NCI-H524 treated with DMSO at 0.1 percent for 48 hours (cell line): Measurements from ENCODE around the gene ITGB5.
"Not testable (repeated sequence)": the region's sequence is repeated elsewhere in the genome, so short reads cannot be mapped to it uniquely, and the experiment has no call there.

ENCODE experiments used
- DNase-seq: peaks from one replicate; lab custom pipeline; 2025; lab: John Stamatoyannopoulos, UW

Gene ITGB5

DNA sequence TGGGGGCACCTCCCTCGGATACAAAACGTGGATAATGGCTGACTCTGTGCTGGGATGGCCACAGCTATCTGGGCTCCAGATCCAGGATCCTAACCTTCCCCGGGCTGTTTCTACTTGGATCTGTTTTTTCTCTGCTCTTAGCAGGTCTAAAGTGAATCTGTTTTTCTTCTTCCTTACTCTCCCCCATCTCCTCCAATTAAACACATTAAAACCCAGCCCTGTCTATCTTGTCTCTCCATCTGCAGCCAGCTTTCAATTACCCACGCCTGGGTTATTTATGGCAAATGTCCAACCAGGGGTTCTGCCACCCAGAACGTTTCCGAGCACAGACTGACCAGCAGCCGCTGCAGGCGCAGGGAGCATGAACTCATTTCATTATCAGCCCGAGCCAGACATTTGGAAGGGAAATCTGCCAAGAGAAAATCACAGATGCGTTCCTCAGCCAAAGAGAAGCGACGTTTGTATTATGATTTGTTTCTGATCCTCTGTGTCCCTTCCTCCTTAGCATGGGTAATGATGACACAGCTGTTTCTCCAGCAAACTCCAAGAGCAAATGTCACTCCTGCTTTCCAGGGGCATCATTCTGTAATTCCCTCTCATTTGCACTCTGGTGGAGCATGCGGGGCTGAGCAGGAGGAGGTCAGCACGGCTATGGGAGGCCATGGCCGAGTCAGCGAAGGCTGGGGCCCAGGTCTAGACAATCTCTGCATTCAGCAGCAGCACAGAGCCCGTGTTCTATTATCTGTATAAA lies 114.9 kb downstream of the ITGB5 start:
- peak; percentile 25 for DNase-seq

- DNase-seq: no peak
Measured at GRCh38 chr3:124771083-124771445, 116.1 kb downstream of the ITGB5 start.

DNA sequence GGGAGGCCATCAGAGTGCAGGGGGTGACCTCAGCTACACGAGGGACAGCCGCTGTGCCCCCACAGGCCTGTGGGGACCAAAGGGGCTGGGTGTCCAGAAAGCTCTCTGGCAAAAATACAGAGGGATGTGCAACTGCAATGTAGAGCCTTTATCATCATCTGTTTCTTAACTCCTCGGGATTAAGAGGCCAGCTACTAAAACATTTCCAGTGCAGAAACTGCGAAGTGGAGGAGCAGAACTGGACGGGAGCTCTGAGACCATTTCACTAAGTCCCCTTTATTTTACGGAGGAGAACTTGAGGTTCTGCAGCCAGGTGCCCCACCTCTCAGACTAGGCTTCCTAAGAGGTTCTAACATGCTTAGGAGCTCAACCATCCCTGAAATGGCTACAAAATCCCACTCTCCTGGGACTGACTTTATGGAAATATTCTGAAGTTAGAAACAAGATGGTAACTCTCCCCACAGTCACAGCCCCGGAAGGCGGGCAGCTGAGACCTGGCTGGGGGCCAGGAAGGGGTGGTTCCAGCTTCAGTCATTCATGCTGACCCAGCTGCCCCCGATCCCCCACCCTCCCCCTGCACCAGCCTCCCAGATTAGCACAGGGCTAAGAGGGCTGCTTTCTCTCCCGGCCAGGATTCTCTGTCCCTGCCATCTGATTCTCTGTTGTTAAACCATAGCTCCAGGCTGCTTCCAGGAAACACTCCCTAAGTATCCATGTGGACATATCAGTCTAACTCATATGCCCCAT lies 116.7 kb downstream of the ITGB5 start:
- DNase-seq: peak; percentile 39

GRCh38 chr3:124769462-124769861 lies 117.7 kb downstream of the ITGB5 start:
- DNase-seq: no peak

- DNase-seq: no peak
Measured at GRCh38 chr3:124768812-124769211, 118.4 kb downstream of the ITGB5 start.

GRCh38 chr3:124767691-124768090 lies 119.5 kb downstream of the ITGB5 start:
- no peak for DNase-seq

- no peak for DNase-seq
Measured at GRCh38 chr3:124767264-124767663, 119.9 kb downstream of the ITGB5 start.

DNA sequence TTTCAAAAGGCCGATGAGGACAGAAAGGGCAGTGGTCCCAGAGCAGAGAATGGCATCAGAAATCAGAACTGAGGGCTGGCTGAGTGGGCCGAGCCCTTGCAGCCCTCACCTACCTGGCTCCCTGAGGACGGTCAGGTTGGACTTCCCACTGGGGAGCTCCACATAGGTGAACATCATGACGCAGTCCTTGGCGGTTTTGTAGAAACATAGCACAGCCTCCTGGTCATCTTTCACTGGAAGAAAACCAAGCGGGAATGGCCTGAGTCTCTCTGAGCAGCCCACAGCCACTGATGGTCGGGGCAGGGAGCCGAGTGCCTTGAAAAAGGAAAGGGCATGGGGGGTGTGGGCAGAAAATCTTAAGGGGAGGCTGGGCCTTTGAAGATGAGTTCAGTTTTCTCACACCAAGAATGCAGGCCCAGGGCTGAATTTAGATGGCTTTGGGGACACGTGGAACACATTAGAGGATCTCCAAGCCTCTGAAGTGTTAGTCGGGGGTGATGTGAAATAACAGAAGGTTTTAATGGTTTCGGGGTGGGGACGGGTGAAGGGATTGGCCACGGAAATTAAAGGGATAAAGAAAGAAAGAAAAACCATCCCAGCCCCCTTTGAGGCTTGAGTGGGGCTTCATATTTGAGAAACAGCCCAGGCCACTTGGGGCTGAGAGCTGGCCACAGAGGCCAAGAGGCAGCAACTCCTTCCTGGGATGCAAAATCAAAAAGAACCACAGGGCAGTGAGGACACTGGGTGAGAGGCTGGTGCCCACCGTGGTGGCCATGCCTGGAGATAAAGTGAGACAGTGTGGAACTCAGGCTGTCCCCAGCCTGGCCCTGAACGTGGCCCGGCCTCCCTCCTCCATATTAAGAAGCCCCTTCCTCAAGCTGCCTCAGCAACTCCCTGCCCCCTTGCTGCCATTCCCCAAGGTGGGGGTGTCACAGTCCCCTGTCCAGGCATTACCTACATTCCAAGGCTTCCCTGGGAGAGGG lies 120.8 kb downstream of the ITGB5 start:
- no peak for DNase-seq

- DNase-seq: no peak
Measured at GRCh38 chr3:124765197-124765840, 121.8 kb downstream of the ITGB5 start.

DNA sequence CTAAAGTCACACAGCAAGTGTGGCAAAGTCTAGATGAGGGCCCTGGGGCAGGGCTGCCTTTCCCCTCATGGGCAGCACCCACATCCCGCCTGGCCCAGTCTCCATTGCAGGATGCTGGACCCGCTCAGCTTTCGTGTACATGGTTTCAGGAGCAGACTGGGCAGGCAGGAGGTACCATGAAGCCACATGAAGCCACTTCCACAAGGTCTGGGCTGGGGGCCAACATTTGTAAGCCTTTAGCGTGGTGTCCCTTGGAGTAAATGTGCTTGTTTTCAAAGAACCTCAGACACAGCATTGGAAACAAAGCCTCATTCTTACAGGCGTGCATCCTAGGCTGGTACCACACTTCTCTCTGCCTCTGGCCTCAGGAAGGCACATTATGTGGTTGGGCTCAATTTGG lies 122.4 kb downstream of the ITGB5 start:
- no peak for DNase-seq

DNA sequence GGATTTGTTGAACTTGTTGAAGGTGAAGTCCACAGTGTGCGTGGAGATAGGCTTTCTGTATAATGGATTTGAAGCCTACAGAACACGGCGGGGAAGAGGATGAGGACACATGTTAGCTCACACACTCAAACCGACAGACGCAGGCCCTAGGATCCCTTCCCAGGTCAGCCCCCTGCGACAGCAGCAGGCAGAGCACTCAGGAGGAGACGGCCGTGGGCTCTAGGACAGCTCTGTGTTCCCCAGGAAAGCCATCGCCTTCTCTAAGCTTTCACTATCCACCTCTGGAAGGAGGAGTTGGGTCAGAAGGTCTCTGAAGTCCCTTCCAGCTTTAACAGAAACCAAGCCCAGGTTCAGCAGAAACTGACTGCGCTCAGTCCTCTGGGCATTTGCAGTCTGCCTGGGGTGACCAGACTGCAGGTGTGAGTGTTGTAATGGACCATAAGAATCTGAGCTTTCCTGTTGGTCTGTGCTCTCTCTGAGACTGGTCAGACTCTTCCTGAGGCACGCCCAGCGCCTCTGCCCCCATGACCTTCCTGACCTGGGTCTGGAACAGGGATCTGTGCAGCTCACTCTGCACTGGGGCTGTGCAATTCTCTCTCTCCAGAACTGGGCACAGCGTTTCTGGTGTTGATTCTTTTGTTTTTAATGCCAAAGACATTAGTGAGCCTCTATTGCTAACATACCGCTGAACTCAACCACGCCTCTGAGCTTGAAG lies 123.4 kb downstream of the ITGB5 start:
- no peak for DNase-seq

GRCh38 chr3:124763206-124763605 lies 124.0 kb downstream of the ITGB5 start:
- no peak for DNase-seq

GRCh38 chr3:124762661-124763011 lies 124.5 kb downstream of the ITGB5 start:
- no peak for DNase-seq

GRCh38 chr3:124761935-124762660 lies 125.1 kb downstream of the ITGB5 start:
- no peak for DNase-seq

GRCh38 chr3:124761250-124761796 lies 125.8 kb downstream of the ITGB5 start:
- DNase-seq: peak; percentile 50

DNA sequence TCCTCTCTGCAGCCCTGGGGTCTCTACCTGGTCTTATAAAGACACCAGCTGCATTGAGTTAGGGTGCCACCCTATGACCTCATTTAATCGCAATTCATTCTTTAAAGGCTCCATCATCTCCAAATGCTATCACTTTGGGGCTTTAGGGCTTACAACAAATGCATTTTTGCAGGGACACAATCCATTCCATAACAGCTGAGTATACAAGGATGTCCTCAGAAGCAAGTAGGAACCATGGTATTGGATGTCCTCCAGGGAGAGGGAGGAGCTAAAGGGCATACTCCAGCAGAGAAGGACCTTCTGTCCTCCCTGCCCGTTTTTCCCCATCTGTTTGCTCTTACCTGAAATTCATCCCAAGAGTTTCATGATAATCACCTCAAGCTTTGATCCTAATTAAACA lies 126.6 kb downstream of the ITGB5 start:
- no peak for DNase-seq

DNA sequence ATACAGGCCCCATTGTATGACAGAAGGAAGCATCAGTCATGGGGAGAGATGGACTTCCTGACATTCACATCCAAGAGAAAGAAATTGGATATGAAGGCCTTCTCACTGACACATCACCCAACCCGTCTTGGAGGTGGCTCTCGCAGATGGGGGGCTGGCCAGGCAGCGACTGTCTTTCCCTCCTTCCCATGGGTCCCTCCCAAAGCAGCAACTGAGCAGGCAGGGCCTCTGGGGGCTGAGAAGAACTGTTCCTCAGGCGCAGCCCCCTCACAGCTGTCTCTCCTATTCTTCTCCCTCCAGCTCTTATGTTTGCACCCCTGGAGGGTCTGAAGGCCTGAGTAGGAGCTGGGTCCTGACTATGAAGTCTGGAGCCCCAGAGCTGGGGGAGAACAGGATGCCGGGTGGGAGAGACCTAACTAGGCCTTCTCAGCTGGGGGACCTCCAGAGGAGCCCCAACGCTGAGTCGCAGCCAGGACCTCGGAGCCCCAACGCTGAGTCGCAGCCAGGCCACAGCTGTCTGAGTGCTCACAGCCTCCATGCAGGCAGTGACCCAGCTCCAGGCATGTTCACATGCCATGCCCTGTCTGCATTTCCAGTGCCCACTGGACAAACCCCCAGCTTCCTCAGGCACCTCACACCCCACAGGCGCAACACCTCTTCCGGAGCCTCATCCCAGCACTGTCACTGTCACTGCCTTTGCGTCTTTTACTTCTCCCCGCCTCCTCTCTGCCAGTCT lies 127.3 kb downstream of the ITGB5 start:
- no peak for DNase-seq

DNA sequence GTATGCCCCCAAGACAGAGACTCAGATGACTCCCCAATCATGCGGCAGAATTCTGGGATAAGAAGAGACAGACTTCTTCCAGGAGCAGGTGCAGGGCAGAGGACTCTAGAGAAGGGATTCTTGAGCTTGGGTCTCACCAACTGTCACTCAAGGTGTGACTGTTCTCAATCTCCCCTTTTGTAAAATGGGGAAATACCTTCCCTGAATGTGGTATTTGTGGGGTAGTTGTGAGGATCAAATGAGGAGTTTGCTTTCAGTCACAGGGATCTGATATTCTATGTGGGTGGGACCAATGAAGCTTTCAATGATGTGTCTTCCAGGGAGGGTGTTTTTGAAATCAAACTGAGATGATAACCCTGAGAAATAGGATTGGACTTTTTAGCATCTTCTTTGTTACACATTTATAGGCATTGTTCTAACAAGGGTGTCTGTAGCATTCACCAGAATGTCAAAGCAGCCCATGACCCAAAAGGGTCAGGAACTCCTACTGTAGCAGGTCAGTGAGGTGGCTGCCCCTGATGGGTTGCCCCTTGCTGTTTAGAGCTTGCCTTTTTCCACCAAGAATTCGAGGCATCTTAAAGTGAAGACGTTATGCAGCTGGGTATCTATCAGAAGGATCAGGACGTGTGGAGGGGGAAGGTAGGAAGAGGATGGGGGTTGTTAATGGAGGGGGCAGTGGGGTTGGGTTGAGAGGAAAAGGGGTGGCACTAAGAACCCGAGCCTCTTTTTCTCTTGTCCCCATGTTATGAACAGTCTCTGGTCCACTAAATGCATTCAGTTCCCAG lies 128.1 kb downstream of the ITGB5 start:
- DNase-seq: no peak

- not testable (repeated sequence) for DNase-seq
Measured at GRCh38 chr3:124757926-124758325, 129.2 kb downstream of the ITGB5 start.
